ENCODE measurements around the gene NUDT3. TPM values are rescaled to one million over a fixed set of nuclear protein-coding genes. Genes with fewer than 3 reads are reported as not detected.
"Not testable (repeated sequence)": the region's sequence is repeated elsewhere in the genome, so short reads cannot be mapped to it uniquely, and the experiment has no call there.

The NUDT3 gene
- polyA plus RNA-seq, 1 of the 3 experiments (the other 2 are of a cell fraction), result 11.9 TPM

DNA sequence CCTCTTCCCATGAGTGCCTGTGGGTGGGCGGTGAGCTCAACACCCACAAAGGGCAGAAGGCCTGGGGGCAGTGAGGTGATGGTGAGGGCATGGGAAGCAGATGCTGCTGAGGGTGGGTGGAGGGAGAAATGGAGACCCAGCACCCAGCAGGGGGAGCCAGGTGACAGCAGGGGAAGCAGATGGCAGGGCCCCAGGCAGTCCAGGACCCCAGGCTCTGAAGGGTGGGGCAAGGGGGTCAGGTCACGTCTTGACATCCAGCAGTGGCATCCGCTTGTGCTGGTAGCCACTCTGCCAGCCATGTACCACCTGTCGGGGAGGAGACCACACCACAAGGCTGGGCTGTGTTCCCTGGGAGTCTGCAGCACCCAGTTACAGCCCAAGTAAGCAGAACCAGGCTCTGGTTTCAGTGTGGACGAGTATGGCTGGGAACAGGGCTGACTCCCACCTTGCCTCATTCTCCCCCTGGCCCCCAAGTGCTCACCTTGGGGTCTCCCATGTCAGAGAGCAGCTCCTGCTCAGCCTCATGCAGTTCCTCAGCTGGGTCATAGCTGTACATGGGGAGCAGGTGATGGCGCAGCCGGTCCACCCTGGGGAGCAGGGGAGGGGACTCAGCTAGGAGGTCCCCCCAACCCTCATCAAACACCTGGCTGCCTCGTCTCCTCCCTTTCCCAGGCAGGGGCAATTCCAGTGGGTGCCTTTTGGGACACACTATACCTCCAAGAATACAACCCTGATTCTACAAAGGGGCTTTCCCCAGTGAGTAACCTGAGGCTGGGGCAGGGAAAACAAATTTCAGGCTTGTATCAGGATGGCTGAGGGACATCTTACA lies 145.7 kb downstream of the NUDT3 start (continued):
- TF ChIP-seq, protein P1, sequence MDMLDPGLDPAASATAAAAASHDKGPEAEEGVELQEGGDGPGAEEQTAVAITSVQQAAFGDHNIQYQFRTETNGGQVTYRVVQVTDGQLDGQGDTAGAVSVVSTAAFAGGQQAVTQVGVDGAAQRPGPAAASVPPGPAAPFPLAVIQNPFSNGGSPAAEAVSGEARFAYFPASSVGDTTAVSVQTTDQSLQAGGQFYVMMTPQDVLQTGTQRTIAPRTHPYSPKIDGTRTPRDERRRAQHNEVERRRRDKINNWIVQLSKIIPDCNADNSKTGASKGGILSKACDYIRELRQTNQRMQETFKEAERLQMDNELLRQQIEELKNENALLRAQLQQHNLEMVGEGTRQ (IDR thresholded peaks at IDR 0.05; ENCODE audit: borderline replicate concordance, low read depth, low read length), result no peak
- TF ChIP-seq, protein P2, sequence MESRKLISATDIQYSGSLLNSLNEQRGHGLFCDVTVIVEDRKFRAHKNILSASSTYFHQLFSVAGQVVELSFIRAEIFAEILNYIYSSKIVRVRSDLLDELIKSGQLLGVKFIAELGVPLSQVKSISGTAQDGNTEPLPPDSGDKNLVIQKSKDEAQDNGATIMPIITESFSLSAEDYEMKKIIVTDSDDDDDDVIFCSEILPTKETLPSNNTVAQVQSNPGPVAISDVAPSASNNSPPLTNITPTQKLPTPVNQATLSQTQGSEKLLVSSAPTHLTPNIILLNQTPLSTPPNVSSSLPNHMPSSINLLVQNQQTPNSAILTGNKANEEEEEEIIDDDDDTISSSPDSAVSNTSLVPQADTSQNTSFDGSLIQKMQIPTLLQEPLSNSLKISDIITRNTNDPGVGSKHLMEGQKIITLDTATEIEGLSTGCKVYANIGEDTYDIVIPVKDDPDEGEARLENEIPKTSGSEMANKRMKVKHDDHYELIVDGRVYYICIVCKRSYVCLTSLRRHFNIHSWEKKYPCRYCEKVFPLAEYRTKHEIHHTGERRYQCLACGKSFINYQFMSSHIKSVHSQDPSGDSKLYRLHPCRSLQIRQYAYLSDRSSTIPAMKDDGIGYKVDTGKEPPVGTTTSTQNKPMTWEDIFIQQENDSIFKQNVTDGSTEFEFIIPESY (IDR thresholded peaks at IDR 0.05; ENCODE audit: borderline replicate concordance, low read depth), result no peak
- TF ChIP-seq, protein P3, sequence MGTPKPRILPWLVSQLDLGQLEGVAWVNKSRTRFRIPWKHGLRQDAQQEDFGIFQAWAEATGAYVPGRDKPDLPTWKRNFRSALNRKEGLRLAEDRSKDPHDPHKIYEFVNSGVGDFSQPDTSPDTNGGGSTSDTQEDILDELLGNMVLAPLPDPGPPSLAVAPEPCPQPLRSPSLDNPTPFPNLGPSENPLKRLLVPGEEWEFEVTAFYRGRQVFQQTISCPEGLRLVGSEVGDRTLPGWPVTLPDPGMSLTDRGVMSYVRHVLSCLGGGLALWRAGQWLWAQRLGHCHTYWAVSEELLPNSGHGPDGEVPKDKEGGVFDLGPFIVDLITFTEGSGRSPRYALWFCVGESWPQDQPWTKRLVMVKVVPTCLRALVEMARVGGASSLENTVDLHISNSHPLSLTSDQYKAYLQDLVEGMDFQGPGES (IDR thresholded peaks at IDR 0.05; ENCODE audit: low read depth, low read length), result no peak
- TF ChIP-seq TEAD4 (IDR thresholded peaks at IDR 0.05; ENCODE audit: borderline replicate concordance, insufficient read depth), result no peak
- TF ChIP-seq FOXM1 (IDR thresholded peaks at IDR 0.05; ENCODE audit: low read depth), result no peak
- no peak for TF ChIP-seq MEF2A (IDR thresholded peaks at IDR 0.05; ENCODE audit: borderline replicate concordance, low read depth)

DNA sequence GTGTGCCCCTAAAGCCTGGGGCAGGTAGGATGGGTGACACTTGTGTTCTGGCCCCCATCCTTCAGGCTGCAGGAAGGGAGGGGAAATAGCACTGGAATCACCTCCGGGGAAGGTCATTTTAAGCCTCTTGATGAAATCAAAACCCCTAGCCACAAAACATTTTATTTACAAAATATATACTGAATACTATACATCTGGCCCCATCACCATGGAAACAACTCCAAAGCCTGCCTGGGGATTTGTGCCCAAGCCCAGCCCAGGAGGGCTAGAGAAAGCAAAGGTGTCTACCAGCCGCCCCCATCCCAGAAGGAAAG lies 146.3 kb downstream of the NUDT3 start:
- Histone ChIP-seq H4K20me1 (ENCODE audit: insufficient read depth) (no peaks in the 10 kb centered on the region), H3K4me1 (ENCODE audit: control insufficient read depth in 1 of 2, insufficient read depth in 2 of 2, low read depth in 1 of 2, low read length in 1 of 2) (peaks cover 22 to 48% of the 10 kb centered on the region in 2 experiments; a peak in 3 of 4 replicates), H3K9me3 (no peaks in the 10 kb centered on the region), H3F3A (replicated peaks; ENCODE audit: insufficient read depth) (peaks cover 39% of the 10 kb centered on the region), H2AFZ (ENCODE audit: low read depth) (no peak overlapping the region), H3K4me2 (peak overlapping the region; percentile 92; the same call in 1 of the 2 replicates), H3K27ac (ENCODE audit: low read depth in 2 of 2, low read length in 1 of 2) (peak overlapping the region; percentile 30 to 97; a peak in 2 of 4 replicates), H3K4me3 (ENCODE audit: low read depth in 2 of 2, low read length in 1 of 2) (no peak overlapping the region), H3K79me2 (ENCODE audit: insufficient read depth) (peaks cover 28% of the 10 kb centered on the region), H3K9me2 (no peaks in the 10 kb centered on the region), H3K27me3 (ENCODE audit: insufficient read depth) (no peaks in the 10 kb centered on the region), H3K36me3 (replicated peaks in 1 of 2; ENCODE audit: control insufficient read depth in 1 of 2, insufficient read depth in 2 of 2, low read length in 1 of 2) (peaks cover 11 to 12% of the 10 kb centered on the region in 2 experiments), H3K9ac (peak overlapping the region; percentile 16; the same call in 1 of the 2 replicates)
- DNase-seq, result no peak
- ChIA-PET POLR2A (interaction anchor here (1.5 kb wide), 2 partner anchors 9 to 50 kb away, joined by 3 read pairs; partner anchors contain the start of gene HMGA1), CTCF (interaction anchor here (0.6 to 5.6 kb wide), 8 partner anchors 10 to 411 kb away, joined by 3 to 52 read pairs (median 6); partner anchors contain the start of genes HMGA1 and NUDT3)
- whole genome bisulfite sequencing (ENCODE audit: low lambda C conversion rate), result 28% methylated on average over 2 of the region's 2 CpGs
- TF ChIP-seq TEAD4 (IDR thresholded peaks at IDR 0.05; ENCODE audit: borderline replicate concordance, insufficient read depth) (no peak), GATA2 (CRISPR knock-in tag; IDR thresholded peaks at IDR 0.05) (no peak), YY1 (IDR thresholded peaks at IDR 0.05; ENCODE audit: low read depth) (no peak)
- TF ChIP-seq, protein P4, sequence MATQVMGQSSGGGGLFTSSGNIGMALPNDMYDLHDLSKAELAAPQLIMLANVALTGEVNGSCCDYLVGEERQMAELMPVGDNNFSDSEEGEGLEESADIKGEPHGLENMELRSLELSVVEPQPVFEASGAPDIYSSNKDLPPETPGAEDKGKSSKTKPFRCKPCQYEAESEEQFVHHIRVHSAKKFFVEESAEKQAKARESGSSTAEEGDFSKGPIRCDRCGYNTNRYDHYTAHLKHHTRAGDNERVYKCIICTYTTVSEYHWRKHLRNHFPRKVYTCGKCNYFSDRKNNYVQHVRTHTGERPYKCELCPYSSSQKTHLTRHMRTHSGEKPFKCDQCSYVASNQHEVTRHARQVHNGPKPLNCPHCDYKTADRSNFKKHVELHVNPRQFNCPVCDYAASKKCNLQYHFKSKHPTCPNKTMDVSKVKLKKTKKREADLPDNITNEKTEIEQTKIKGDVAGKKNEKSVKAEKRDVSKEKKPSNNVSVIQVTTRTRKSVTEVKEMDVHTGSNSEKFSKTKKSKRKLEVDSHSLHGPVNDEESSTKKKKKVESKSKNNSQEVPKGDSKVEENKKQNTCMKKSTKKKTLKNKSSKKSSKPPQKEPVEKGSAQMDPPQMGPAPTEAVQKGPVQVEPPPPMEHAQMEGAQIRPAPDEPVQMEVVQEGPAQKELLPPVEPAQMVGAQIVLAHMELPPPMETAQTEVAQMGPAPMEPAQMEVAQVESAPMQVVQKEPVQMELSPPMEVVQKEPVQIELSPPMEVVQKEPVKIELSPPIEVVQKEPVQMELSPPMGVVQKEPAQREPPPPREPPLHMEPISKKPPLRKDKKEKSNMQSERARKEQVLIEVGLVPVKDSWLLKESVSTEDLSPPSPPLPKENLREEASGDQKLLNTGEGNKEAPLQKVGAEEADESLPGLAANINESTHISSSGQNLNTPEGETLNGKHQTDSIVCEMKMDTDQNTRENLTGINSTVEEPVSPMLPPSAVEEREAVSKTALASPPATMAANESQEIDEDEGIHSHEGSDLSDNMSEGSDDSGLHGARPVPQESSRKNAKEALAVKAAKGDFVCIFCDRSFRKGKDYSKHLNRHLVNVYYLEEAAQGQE (IDR thresholded peaks at IDR 0.05; ENCODE audit: low read depth, low read length), result no peak

DNA sequence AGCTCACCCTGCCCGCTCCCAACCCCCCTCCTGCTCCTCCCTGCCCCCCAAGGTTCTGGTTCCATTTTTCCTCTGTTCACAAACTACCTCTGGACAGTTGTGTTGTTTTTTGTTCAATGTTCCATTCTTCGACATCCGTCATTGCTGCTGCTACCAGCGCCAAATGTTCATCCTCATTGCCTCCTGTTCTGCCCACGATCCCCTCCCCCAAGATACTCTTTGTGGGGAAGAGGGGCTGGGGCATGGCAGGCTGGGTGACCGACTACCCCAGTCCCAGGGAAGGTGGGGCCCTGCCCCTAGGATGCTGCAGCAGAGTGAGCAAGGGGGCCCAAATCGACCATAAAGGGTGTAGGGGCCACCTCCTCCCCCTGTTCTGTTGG lies 146.7 kb downstream of the NUDT3 start:
- peak overlapping the region in 1 of 2 experiments; percentile 97; a peak in 1 of 4 replicates for H3K27ac ChIP-seq (ENCODE audit: low read depth in 2 of 2, low read length in 1 of 2)
- POLR2A ChIA-PET, result interaction anchor here (1.5 kb wide), 2 partner anchors 9 to 50 kb away, joined by 3 read pairs; partner anchors contain the start of gene HMGA1
- peaks cover 44% of the 10 kb centered on the region for H3F3A ChIP-seq (replicated peaks; ENCODE audit: insufficient read depth)
- not testable (repeated sequence) for H3K9me3 ChIP-seq; H4K20me1 ChIP-seq (ENCODE audit: insufficient read depth); DNase-seq; H3K9me2 ChIP-seq; H3K27me3 ChIP-seq (ENCODE audit: insufficient read depth); H3K9ac ChIP-seq; H3K4me3 ChIP-seq (ENCODE audit: low read depth in 2 of 2, low read length in 1 of 2); H2AFZ ChIP-seq (ENCODE audit: low read depth)
- peaks cover 11 to 16% of the 10 kb centered on the region in 2 experiments for H3K36me3 ChIP-seq (replicated peaks in 1 of 2; ENCODE audit: control insufficient read depth in 1 of 2, insufficient read depth in 2 of 2, low read length in 1 of 2)
- WGBS (ENCODE audit: low lambda C conversion rate), result 80% methylated on average over 6 of the region's 7 CpGs
- CTCF ChIA-PET, result interaction anchor here (0.6 to 5.6 kb wide), 9 partner anchors 9 to 411 kb away, joined by 3 to 52 read pairs (median 6); partner anchors contain the start of genes HMGA1 and NUDT3
- peaks cover 22 to 48% of the 10 kb centered on the region in 2 experiments; a peak in 3 of 4 replicates for H3K4me1 ChIP-seq (ENCODE audit: control insufficient read depth in 1 of 2, insufficient read depth in 2 of 2, low read depth in 1 of 2, low read length in 1 of 2)
- peak overlapping the region; percentile 92; the same call in 1 of the 2 replicates for H3K4me2 ChIP-seq
- H3K79me2 ChIP-seq (ENCODE audit: insufficient read depth), result peaks cover 28% of the 10 kb centered on the region
